Heart left ventricle (tissue), 13 donors: Measurements from ENCODE around the gene SRPK2.

Experiments
- CTCF ChIP-seq, 12 donors: fragments of 200-600 bp; sonication (generic) in 4 of 12; IDR thresholded peaks; one replicate each; pipeline versions ENCODE4 v1.5.0 to v1.8.0; 2018 to 2022; ENCODE audit warnings: antibody characterized with exemption in 12 of 12, mild to moderate bottlenecking in 5 of 12
- POLR2A ChIP-seq, 2 donors: fragments of 450-650 bp; IDR thresholded peaks; one replicate each; pipeline ENCODE4 v1.6.1; 2017; ENCODE audit warnings: antibody characterized with exemption in 2 of 2, mild to moderate bottlenecking in 2 of 2, moderate library complexity in 2 of 2
- donor health status: ischemic (EF 13 %, LVEDD 7.1; RV severe dilation, severe dysfunction).
- donor health status: DM: no; HTN: yes; CAD: no.
- donor health status: DM: no; HTN: no; CAD: no.
- donor health status: ischemic (EF 25% LVEDD 6.9; RV normal size, moderate dysfunction).
- donor health status: ischemic (EF 25% LVEDD 5.7; RV mildly dilated, moderate dysfunction).
- donor health status: ischemic (EF 35%, LVEDD 5.7; RV mildly dilated, moderate dysfunction).
- donor health status: nonischemic (EF 11% LVEDD 7.7; RV severe dilation, severe dysfunction).
- donor health status: DM: yes; HTN: yes; CAD: no.
- donor health status: PGD.
- donor health status: ischemic (EF 29% LVEDD 5.4; RV normal size, mild dysfunction).
- donor health status: nonischemic (EF 23%, LVEDD 6.1; RV moderate dilation, normal function).

- TF ChIP-seq POLR2A (IDR thresholded peaks at IDR 0.05) (no peak), CTCF (IDR thresholded peaks at IDR 0.05) (no peak)
Observed at GRCh38 chr7:105196473-105196872, 192.2 kb downstream of the SRPK2 start.
